ENCODE data around the gene NOSIP. TPM values are rescaled to one million over a fixed set of nuclear protein-coding genes. Genes with fewer than 3 reads are reported as not detected.
A peak's percentile ranks its signal among the peaks of the same experiment; 100 is the strongest.

The NOSIP gene
- total RNA-seq, 2 experiments from 2014 or later: 35.1 to 74.7 TPM

DNA sequence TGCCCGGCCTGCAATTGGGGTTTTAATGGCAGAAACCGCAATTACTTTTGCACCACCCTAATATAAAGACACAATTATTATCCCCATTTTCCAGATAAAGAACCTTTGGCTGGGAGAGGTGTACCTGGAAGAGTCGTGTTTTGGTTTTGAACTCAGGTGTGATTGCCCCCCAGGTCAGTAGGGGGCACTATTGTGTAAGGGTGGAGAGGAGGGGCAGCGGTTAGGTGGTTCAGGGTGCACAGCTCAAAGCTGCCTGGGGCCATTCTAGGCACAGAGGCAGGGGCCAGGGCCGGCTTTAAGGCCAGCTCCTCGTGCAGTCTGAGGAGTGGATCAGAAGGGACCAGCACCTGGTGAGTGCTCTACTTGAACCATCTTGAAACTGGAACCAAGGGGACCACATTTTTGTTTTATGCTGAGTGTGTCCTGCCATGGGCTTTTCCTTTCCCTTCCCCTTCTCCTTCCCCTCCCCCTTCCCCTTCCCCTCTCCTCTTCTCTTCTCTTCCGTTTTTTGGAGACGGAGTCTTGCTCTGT lies 73.7 kb downstream of the NOSIP start:
- DNase-seq (ENCODE audit: low spot score): peak; percentile 78
- H3K4me1 ChIP-seq (ENCODE audit: insufficient read depth, low read length, poor library complexity, severe bottlenecking): peaks cover 3% of the 10 kb centered on the region
- ChIA-PET CTCF (ENCODE audit: unreplicated experiment) (no interaction called here), POLR2A (interaction anchor here (0.5 to 1.0 kb wide), 2 partner anchors 14 to 30 kb away, joined by 3 to 4 read pairs; no protein-coding TSS in a partner anchor)
- H3K9me2 ChIP-seq (ENCODE audit: insufficient read depth, low read length): no peaks in the 10 kb centered on the region
- H3K79me2 ChIP-seq (ENCODE audit: insufficient read depth, low read depth, low read length): no peaks in the 10 kb centered on the region
- H3K27ac ChIP-seq (ENCODE audit: low read depth, low read length, poor library complexity, severe bottlenecking): no peak overlapping the region
- BruUV-seq (replicated peaks): no TSS peak
- no peak overlapping the region for H3K4me3 ChIP-seq (ENCODE audit: low read depth, low read length, poor library complexity, severe bottlenecking)
- H3K4me2 ChIP-seq (ENCODE audit: low read length): no peak overlapping the region
- H2AFZ ChIP-seq (ENCODE audit: low read length): 0 out of 2 replicates have a peak overlapping the region, but pooled peaks have one; percentile 28
- no peaks in the 10 kb centered on the region for H4K20me1 ChIP-seq (ENCODE audit: insufficient read depth, low read length)
- H3K36me3 ChIP-seq (ENCODE audit: insufficient read depth, low read length): no peaks in the 10 kb centered on the region
- TF ChIP-seq CTCF (conservative IDR thresholded peaks at IDR 0.05; ENCODE audit: low read length): peak; percentile 92
- TF ChIP-seq EZH2phosphoT487 (IDR thresholded peaks at IDR 0.05; ENCODE audit: borderline replicate concordance, low read depth, low read length): no peak
- no peaks in the 10 kb centered on the region for H3K9me3 ChIP-seq (ENCODE audit: low read length)
- intact Hi-C loops (cut with micrococcal nuclease; ENCODE audit: unreplicated experiment): loop anchor here (1.0 to 5.0 kb wide), 3 partner anchors 41 to 171 kb away; partner anchors contain the start of gene PRMT1

Small RNA genes within 50 kb of the gene (small RNA-seq; reads per million reads assigned to genes)
- not detected for gene RF00019

Other genes starting within 250 kb of the NOSIP start
- gene CD37, start 245.2 kb downstream of the NOSIP start, total RNA-seq (2014; rRNA removed; shearing (Covaris generic)): 170 and 219 TPM in 2 replicates
- 279 and 352 TPM in 2 replicates for gene CD37, start 245.2 kb downstream of the NOSIP start, total RNA-seq (2022)
- gene TEAD2, start 218.1 kb downstream of the NOSIP start, total RNA-seq (2014; rRNA removed; shearing (Covaris generic)): 5.3 and 7.4 TPM in 2 replicates
- gene TEAD2, start 218.1 kb downstream of the NOSIP start, total RNA-seq (2022): 4.9 and 7.6 TPM in 2 replicates
- 0.15 and 0.63 TPM in 2 replicates for gene DKKL1, start 216.7 kb downstream of the NOSIP start, total RNA-seq (2014; rRNA removed; shearing (Covaris generic))
- gene DKKL1, start 216.7 kb downstream of the NOSIP start, total RNA-seq (2022): 0.61 and 0.79 TPM in 2 replicates
- 12.0 and 15.9 TPM in 2 replicates for gene KASH5, start 192.3 kb downstream of the NOSIP start, total RNA-seq (2014; rRNA removed; shearing (Covaris generic))
- 16.3 and 19.4 TPM in 2 replicates for gene KASH5, start 192.3 kb downstream of the NOSIP start, total RNA-seq (2022)
- gene PTH2, start 157.1 kb downstream of the NOSIP start, total RNA-seq (2014; rRNA removed; shearing (Covaris generic)): 0.66 TPM in 1 of 2 replicates, not detected in the other
- 1.7 TPM in 1 of 2 replicates, not detected in the other for gene PTH2, start 157.1 kb downstream of the NOSIP start, total RNA-seq (2022)
- gene GFY, start 155.2 kb downstream of the NOSIP start, total RNA-seq (2014; rRNA removed; shearing (Covaris generic)): not detected in 2 replicates
- not detected in 2 replicates for gene GFY, start 155.2 kb downstream of the NOSIP start, total RNA-seq (2022)
- 0.13 and 1.3 TPM in 2 replicates for gene SLC17A7, start 139.0 kb downstream of the NOSIP start, total RNA-seq (2014; rRNA removed; shearing (Covaris generic))
- 1.3 and 1.5 TPM in 2 replicates for gene SLC17A7, start 139.0 kb downstream of the NOSIP start, total RNA-seq (2022)
- 114 and 117 TPM in 2 replicates for gene PIH1D1, start 128.7 kb downstream of the NOSIP start, total RNA-seq (2014; rRNA removed; shearing (Covaris generic))
- gene PIH1D1, start 128.7 kb downstream of the NOSIP start, total RNA-seq (2022): 93.2 and 95.5 TPM in 2 replicates
- 39.5 and 55.4 TPM in 2 replicates for gene ALDH16A1, start 127.3 kb downstream of the NOSIP start, total RNA-seq (2014; rRNA removed; shearing (Covaris generic))
- 26.0 and 30.6 TPM in 2 replicates for gene ALDH16A1, start 127.3 kb downstream of the NOSIP start, total RNA-seq (2022)
- 8.2 and 10.1 TPM in 2 replicates for gene FLT3LG, start 106.3 kb downstream of the NOSIP start, total RNA-seq (2014; rRNA removed; shearing (Covaris generic))
- 8.4 and 11.7 TPM in 2 replicates for gene FLT3LG, start 106.3 kb downstream of the NOSIP start, total RNA-seq (2022)
- gene RPL13A, start 92.9 kb downstream of the NOSIP start, total RNA-seq (2014; rRNA removed; shearing (Covaris generic)): 6,720 and 8,461 TPM in 2 replicates
- gene RPL13A, start 92.9 kb downstream of the NOSIP start, total RNA-seq (2022): 2,999 and 3,606 TPM in 2 replicates
- 6,180 and 6,539 TPM in 2 replicates for gene RPS11, start 84.1 kb downstream of the NOSIP start, total RNA-seq (2014; rRNA removed; shearing (Covaris generic))
- gene RPS11, start 84.1 kb downstream of the NOSIP start, total RNA-seq (2022): 2,366 and 2,673 TPM in 2 replicates
- gene FCGRT, start 67.9 kb downstream of the NOSIP start, total RNA-seq (2014; rRNA removed; shearing (Covaris generic)): 19.4 and 20.9 TPM in 2 replicates
- 10.7 and 11.6 TPM in 2 replicates for gene FCGRT, start 67.9 kb downstream of the NOSIP start, total RNA-seq (2022)
- gene RCN3, start 52.6 kb downstream of the NOSIP start, total RNA-seq (2014; rRNA removed; shearing (Covaris generic)): 0.77 and 1.4 TPM in 2 replicates
- 1.3 and 2.1 TPM in 2 replicates for gene RCN3, start 52.6 kb downstream of the NOSIP start, total RNA-seq (2022)
- 2.7 and 4.7 TPM in 2 replicates for gene PRRG2, start 760 bp upstream of the NOSIP start, total RNA-seq (2014; rRNA removed; shearing (Covaris generic))
- 2.4 TPM in 2 replicates for gene PRRG2, start 760 bp upstream of the NOSIP start, total RNA-seq (2022)
- 5.1 and 6.5 TPM in 2 replicates for gene PRR12, start 10.6 kb upstream of the NOSIP start, total RNA-seq (2014; rRNA removed; shearing (Covaris generic))
- gene PRR12, start 10.6 kb upstream of the NOSIP start, total RNA-seq (2022): 32.8 and 40.0 TPM in 2 replicates
- 3.4 and 4.7 TPM in 2 replicates for gene RRAS, start 59.6 kb upstream of the NOSIP start, total RNA-seq (2014; rRNA removed; shearing (Covaris generic))
- 5.4 and 5.5 TPM in 2 replicates for gene RRAS, start 59.6 kb upstream of the NOSIP start, total RNA-seq (2022)
- 12.4 and 15.0 TPM in 2 replicates for gene SCAF1, start 61.7 kb upstream of the NOSIP start, total RNA-seq (2014; rRNA removed; shearing (Covaris generic))
- gene SCAF1, start 61.7 kb upstream of the NOSIP start, total RNA-seq (2022): 43.4 and 44.0 TPM in 2 replicates
- 116 and 117 TPM in 2 replicates for gene IRF3, start 85.3 kb upstream of the NOSIP start, total RNA-seq (2014; rRNA removed; shearing (Covaris generic))
- gene IRF3, start 85.3 kb upstream of the NOSIP start, total RNA-seq (2022): 96.6 and 98.5 TPM in 2 replicates
- gene BCL2L12, start 85.4 kb upstream of the NOSIP start, total RNA-seq (2014; rRNA removed; shearing (Covaris generic)): 38.9 and 41.3 TPM in 2 replicates
- 65.4 and 75.5 TPM in 2 replicates for gene BCL2L12, start 85.4 kb upstream of the NOSIP start, total RNA-seq (2022)
- gene PRMT1, start 96.7 kb upstream of the NOSIP start, total RNA-seq (2014; rRNA removed; shearing (Covaris generic)): 403 and 412 TPM in 2 replicates
- 266 and 285 TPM in 2 replicates for gene PRMT1, start 96.7 kb upstream of the NOSIP start, total RNA-seq (2022)
- 11.8 and 16.5 TPM in 2 replicates for gene ADM5, start 109.0 kb upstream of the NOSIP start, total RNA-seq (2014; rRNA removed; shearing (Covaris generic))
- 15.3 and 17.9 TPM in 2 replicates for gene ADM5, start 109.0 kb upstream of the NOSIP start, total RNA-seq (2022)
- gene CPT1C, start 110.6 kb upstream of the NOSIP start, total RNA-seq (2014; rRNA removed; shearing (Covaris generic)): 0.23 and 0.95 TPM in 2 replicates
- 0.86 and 2.6 TPM in 2 replicates for gene CPT1C, start 110.6 kb upstream of the NOSIP start, total RNA-seq (2022)
- gene TSKS, start 182.8 kb upstream of the NOSIP start, total RNA-seq (2014; rRNA removed; shearing (Covaris generic)): not detected in 2 replicates
- gene TSKS, start 182.8 kb upstream of the NOSIP start, total RNA-seq (2022): not detected in 2 replicates
- 29.7 and 47.4 TPM in 2 replicates for gene AP2A1, start 186.4 kb upstream of the NOSIP start, total RNA-seq (2014; rRNA removed; shearing (Covaris generic))
- gene AP2A1, start 186.4 kb upstream of the NOSIP start, total RNA-seq (2022): 46.9 and 50.4 TPM in 2 replicates
- 33.6 and 35.1 TPM in 2 replicates for gene FUZ, start 232.7 kb upstream of the NOSIP start, total RNA-seq (2014; rRNA removed; shearing (Covaris generic))
- gene FUZ, start 232.7 kb upstream of the NOSIP start, total RNA-seq (2022): 28.1 and 34.6 TPM in 2 replicates
- 73.5 and 85.1 TPM in 2 replicates for gene MED25, start 237.7 kb upstream of the NOSIP start, total RNA-seq (2014; rRNA removed; shearing (Covaris generic))
- gene MED25, start 237.7 kb upstream of the NOSIP start, total RNA-seq (2022): 111 and 146 TPM in 2 replicates